Erythroblast (primary cell): Measurements from ENCODE around the gene RALY.

Experiments used
- DNase-seq, 2 experiments: peaks; one replicate each; lab custom pipeline; 2025; lab: John Stamatoyannopoulos, UW
- GATA1 ChIP-seq: IDR thresholded peaks from 2 replicates; pipeline ENCODE4 v1.6.1; 2011; ENCODE audit warnings: low read depth, mild to moderate bottlenecking, control low read depth, low read length, moderate library complexity
- POLR2A ChIP-seq: IDR thresholded peaks from 2 replicates; pipeline ENCODE4 v1.6.1; 2011; ENCODE audit warnings: mild to moderate bottlenecking, low read length

RALY gene

DNA sequence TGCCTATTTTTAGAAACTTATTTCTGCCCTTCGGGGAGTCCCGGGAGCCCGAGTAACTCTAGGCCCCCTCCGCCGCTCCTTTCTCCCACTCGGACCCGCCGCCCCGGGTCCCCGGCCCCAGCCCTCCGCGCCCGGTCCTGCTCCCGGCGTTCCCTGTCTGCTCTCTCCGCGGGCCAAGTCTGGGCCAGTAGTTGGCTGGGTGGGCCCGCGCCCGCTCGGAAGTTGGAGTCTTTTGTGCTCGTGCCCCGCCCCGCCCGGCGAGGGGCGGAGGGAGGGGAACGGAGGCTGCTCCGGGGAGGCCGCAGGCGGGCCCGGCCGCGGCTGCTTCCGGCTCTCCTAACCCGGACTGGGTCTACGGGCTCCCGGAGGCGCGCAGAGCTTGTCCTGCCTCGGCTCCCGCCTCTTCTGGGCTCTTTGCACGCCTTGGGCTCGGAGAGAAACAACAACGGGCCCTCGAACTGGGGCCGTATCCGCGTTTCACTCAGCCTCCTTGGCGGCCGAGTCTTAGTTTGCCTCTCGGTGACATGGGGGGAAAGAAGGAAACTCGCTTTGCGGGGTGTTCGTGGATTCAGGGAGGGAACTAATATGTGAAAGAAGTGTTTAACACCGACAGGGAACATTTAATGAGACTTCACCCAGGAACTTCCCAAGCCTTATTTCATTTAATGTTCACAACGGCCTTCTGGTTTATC lies 657 bp downstream of the RALY start:
- TF ChIP-seq POLR2A (no peak), GATA1 (no peak)
- DNase-seq = peak; percentile 86 to 89

DNA sequence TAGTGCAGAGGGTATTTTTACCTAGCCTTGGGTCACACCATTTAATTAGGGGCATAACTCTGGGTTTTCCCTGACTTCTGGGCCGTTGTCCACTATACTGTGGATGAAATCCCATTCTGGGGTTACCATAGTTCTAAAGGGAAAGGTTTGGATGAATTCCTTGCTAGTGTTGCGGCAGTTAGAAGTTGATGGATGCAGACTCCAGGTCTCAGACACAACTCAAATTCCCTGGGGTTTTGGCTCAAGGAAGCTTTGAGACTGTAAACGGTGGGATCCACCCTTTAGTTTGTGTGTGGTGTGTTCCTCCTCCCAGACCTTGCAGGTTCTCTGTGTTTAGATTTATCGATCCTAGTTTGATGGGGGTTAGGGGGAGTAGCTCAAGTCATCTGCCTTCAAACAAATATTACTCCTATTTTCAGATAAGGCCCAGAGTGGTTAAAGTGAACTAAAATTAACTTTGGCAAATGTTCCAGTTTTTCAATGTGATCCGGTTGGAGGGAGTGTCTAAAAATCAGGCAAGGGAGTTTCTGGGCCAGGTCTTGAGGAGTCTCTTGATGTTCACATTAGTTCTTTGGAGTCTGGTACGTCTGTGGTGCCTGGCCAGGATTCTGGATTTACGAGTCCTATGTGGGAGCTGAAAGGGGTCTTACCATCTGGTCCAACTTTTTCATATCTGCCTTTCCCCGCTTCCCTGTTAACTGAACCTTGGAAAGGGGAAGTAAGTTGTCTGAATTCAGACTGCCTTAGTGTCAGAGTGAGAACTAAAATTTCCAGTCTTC lies 1.5 kb downstream of the RALY start:
- no peak for TF ChIP-seq POLR2A
- TF ChIP-seq GATA1 = no peak
- peak in 1 of 2 experiments; percentile 53 for DNase-seq

DNA sequence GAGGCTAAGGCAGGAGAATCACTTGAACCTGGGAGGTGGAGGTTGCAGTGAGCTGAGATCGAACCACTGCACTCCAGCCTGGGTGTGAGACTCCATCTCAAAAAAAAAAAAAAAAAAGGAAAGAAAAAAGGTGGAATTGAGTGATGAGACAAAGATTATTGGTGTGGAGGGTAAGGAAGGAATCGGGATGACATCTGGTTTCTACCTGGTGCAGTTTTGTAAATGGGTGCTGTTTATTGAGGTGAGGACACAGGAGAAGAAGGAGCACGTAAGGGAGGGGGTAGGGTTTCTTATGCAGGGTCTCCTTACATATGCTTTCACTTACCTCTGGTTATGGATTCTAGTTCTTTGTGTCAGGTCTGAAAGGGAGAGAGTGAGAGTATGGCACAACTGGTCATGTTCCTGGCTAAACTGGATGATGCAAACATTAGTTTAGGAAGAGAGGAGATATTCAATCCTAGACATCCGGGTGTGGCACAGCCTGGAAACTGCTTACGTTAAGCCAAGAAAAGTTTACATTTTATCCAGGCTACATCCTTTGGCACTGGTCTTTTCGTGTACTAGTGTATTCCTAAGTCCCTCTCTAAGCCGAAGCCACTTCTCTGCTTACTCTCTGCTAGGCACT lies 5.4 kb downstream of the RALY start:
- TF ChIP-seq POLR2A = no peak
- TF ChIP-seq GATA1 = no peak
- no peak for DNase-seq

DNA sequence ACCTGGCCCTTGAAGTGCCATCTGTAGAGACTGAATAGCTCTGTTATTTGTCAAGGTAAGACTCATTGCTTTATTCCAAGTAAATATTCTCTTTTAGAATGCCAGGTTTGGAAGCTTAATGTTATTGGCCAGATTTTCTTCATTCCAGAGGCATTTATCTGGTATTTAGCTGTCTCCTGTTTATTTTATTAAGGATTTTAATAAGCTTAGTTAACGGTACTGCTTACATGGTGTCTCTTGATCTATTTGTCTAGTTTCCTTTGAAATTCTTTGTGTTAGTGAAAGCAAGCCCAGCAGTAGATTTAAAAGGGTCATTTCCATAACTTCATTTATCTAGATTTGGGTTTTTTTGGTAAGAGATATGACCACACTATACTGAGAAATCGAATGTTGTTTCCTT lies 7.7 kb downstream of the RALY start:
- TF ChIP-seq GATA1 (no peak), POLR2A (no peak)
- DNase-seq = no peak

DNA sequence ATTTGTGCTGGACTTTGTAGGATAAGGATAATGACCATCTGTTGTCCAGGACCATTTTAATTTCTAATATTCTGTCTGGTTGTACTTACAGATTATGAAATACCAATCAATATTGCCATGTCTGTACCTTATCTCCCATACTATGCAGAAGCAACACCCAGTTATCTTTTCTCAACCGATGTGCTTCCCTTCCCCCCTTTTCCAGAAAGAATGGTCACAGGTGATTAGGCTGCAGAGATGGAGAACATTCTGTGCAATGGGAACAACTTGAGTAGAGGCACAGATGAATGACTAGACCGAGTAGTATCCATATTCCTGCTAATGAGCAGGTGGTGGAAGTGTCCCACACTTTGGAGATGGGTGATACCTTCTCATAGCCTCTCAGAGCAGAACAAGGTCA lies 10.5 kb downstream of the RALY start:
- TF ChIP-seq GATA1 (no peak), POLR2A (no peak)
- DNase-seq = peak; percentile 23 to 62

DNA sequence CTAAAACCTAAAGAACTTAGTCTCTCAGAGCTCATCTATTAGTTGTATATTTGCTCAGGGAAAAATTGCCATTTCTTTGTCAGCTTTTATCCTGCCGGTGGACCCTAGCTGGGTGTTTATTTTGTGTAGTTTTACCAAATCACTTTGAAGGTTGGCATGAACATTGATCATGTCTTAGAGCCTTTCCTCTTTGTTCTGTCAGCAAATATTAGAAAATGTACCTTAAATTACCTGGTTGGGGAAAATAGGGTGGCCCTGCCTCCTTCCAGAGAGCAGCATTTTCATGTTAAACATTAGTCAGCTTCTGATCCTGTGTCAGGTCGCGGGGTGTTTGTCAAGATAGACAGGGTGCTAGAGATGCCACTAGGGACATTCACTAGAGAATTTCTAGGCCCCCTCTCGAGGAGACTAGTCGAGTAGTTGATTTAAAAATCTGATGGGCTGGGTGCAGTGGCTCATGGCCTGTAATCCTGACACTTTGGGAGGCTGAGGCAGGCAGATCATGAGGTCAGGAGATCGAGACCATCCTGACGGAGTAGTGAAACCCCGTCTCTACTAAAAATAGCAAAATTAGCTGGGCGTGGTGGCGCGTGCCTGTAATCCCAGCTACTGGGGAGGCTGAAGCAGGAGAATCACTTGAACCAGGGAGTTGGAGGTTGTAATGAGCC lies 11.2 kb downstream of the RALY start:
- TF ChIP-seq POLR2A = no peak
- TF ChIP-seq GATA1 = no peak
- DNase-seq = no peak

DNA sequence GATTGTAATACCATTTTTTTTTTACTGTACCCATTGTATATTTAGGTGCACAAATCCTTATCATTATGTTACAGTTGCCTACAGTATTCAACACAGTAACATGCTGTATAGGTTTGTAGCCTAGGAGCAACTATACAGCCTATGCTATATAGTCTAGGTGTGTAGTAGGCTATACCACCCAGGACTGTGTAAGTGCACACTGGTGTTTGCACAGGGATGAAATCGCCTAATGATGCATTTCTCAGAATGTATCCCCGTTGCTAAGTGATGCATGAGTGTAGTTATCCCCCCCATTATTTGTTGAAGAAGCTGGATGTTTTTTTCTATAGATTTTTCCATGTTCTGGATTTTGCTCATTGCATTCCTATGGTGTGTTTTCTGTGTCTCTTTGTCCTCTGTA lies 12.9 kb downstream of the RALY start:
- no peak for TF ChIP-seq POLR2A
- TF ChIP-seq GATA1 = no peak

DNA sequence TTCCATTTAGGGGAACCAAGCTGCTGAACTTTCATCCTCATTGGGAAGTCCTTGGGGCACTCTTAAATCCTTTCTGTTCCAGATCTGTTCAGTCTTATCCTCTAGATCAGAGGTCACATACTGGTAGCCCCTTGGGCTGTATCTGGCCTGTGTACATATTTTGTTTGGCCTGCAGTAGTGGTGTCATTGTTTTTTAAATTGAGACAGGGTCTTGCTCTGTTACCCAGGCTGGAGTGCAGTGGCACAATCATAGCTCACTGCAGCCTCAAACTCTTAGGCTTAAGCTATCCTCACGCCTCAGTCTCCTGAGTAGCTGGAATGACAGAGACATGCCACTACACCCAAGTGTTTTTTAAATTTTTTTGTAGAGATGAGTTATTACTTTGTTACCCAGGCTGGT lies 14.8 kb downstream of the RALY start:
- no peak for TF ChIP-seq POLR2A
- TF ChIP-seq GATA1 = no peak
- no peak for DNase-seq

More for the DNA sequence above, 12.9 kb downstream of the RALY start:
- no peak for DNase-seq

DNA sequence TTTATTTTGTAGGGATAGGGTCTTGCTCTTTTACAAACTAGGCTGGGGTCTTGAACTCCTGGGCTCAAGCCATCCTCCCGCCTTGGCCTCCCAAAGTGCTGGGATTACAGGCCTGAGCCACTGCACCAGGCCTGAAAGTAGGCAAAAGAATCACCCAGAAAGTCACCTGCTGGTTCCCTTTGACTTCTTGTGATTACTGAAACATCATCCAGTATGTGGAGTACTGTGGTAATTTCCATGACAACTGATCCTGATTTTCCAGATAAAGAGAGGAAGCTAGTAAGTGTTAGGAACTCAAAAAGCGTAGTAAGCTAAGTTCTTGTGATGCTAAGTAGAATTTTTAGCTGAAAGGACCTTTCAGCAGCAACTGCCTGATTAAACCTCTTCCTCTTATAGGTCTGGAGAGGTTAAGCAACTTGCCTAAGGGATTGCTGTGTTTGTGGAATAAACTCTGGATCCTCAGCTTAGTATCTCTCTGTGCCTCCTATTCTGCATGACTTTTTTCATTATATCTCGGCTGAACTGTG lies 16.8 kb downstream of the RALY start:
- DNase-seq = no peak
- TF ChIP-seq POLR2A = no peak
- no peak for TF ChIP-seq GATA1

DNA sequence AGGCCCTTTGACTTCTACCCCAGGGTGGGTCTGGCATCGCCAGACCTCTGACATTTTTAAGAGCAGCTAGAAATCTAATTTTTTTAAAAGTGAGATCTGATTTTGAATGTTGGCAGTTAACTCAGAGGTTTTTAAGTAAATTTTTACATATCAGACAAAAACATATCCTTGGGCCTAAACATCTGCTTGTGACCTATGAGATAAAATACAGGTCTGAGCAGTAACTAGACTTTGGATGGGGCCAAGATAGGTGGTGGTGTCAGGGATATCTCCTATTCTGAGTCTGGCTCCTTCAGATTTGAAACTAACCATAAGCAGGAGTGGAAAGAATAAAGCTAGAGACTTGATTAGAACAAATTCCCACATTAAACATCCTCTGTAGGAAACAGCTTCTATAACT lies 17.6 kb downstream of the RALY start:
- peak; percentile 51 to 85 for DNase-seq
- TF ChIP-seq POLR2A = no peak
- no peak for TF ChIP-seq GATA1

DNA sequence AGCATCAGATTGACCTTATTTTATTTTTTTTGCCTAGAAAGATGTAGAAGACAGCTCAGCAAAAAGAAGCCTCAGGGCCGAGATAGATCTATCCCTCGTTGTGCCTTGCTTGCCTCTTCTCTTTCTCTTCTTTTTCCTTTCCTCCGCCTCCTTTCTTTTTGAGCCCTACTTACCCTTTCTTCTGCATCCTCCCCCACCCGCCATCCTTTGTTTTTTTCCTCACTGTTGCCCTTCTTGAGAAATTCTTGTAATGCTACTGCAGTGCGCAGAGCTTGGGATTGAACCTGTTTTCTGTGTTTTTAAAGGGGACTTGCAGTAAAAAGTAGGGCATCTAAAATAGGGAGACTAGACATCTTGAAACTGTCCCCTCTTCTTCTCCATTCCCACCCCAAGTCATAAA lies 18.6 kb downstream of the RALY start:
- no peak for DNase-seq

DNA sequence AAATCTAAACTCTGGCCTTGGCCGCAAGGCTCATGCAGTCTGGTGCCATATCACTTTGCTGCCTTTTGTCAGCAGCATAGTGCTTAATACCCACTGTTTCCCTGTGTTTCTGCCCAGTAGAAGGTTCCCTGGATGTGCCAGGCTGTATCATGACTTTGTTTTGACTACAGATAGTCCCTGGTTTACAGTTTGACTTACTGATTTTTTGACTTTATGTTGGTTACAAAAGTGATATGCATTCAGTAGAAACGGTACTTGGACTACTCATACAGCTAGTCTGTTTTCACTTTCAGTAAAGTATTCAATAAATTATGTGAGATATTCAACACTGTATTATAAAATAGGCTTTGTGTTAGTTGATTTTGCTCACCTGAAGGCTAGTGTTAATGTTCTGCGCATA lies 19.0 kb downstream of the RALY start:
- no peak for DNase-seq
- no peak for TF ChIP-seq GATA1
- no peak for TF ChIP-seq POLR2A

More for the DNA sequence above, 18.6 kb downstream of the RALY start:
- no peak for TF ChIP-seq GATA1
- no peak for TF ChIP-seq POLR2A

DNA sequence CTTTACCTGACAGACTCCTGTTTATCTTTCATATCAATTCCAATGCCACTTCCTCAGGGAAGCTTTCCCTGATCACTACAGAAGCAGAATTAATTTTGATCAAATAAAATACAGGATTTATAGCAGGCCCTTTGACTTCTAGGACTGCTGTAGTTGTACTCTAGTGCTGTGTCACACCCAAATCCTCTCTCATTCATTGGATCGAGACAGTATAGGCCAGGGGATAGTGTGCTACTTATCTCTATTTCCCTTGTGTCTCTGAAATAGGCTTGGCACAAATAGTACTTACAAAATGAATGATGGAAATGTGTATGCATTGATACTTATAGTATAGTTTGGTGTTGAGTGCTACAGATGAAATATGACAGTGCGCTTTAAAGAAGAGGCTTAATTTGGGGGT lies 19.8 kb downstream of the RALY start:
- TF ChIP-seq POLR2A = no peak
- no peak for TF ChIP-seq GATA1
- DNase-seq = peak; percentile 67 to 82

DNA sequence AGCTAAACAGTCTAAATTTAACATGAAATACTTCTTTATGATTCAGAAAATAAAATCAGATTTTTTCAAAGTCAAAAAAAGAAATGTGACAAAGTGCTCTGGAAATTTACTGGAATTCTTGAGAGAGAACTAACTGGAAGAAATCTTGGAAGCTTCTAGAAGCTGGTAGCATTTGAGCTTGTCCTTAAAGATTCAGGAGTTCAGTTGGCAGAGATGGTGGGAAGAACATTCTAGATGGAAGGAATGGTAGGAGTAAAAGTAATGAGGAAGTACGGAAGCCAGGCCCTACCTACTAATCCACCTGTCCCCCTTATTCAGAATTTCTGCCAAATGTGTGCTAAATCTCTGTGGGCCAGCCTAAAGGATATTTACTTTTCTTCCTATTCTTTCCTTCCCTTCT lies 21.2 kb downstream of the RALY start:
- TF ChIP-seq POLR2A (no peak), GATA1 (no peak)
- no peak for DNase-seq
